ENCODE measurements around the gene ELAVL2. TPM values are rescaled to one million over a fixed set of nuclear protein-coding genes. Genes with fewer than 3 reads are reported as not detected.

ELAVL2 gene
- total and polyA plus RNA-seq, 12 donors = under 0.01 to 0.64 (median 0.11) TPM; not detected in 5

- TF ChIP-seq CTCF (IDR thresholded peaks at IDR 0.05) = no peak
- H3K27me3 ChIP-seq = no peaks in the 10 kb centered on the region
- WGBS, 2 donors = 77 to 81% methylated on average over 2 of the region's 2 CpGs
- no peaks in the 10 kb centered on the region for H3K9me3 ChIP-seq
- no peaks in the 10 kb centered on the region for H3K36me3 ChIP-seq
- H3K27ac ChIP-seq = no peak overlapping the region
- no peak overlapping the region for H3K4me3 ChIP-seq
- intact Hi-C loops (cut with DNase I) = loop anchor here in 2 of 10 donors (10.0 kb wide), 2 partner anchors 64 to 74 kb away; no protein-coding TSS in a partner anchor
- DNase-seq = no peak
- no peaks in the 10 kb centered on the region for H3K4me1 ChIP-seq
- ATAC-seq = no peak
These were observed 125.7 kb downstream of the ELAVL2 start for GRCh38 chr9:23700359-23700758.

GRCh38 chr9:23698161-23698560 lies 127.9 kb downstream of the ELAVL2 start:
- Histone ChIP-seq H3K4me3 (no peak overlapping the region), H3K4me1 (no peaks in the 10 kb centered on the region), H3K9me3 (no peaks in the 10 kb centered on the region), H3K27me3 (no peaks in the 10 kb centered on the region), H3K36me3 (no peaks in the 10 kb centered on the region), H3K27ac (no peak overlapping the region)
- WGBS, 2 donors = 84 to 86% methylated on average over 1 of the region's 1 CpG
- intact Hi-C loops (cut with DNase I) = no loop called here
- ATAC-seq = no peak
- DNase-seq = no peak
- no peak for TF ChIP-seq CTCF (IDR thresholded peaks at IDR 0.05)

GRCh38 chr9:23695572-23695971 lies 130.5 kb downstream of the ELAVL2 start:
- no peaks in the 10 kb centered on the region for H3K36me3 ChIP-seq
- ATAC-seq = no peak
- 86 to 91% methylated on average over 5 of the region's 5 CpGs for WGBS, 2 donors
- H3K27ac ChIP-seq = no peak overlapping the region
- no peaks in the 10 kb centered on the region for H3K4me1 ChIP-seq
- no peaks in the 10 kb centered on the region for H3K27me3 ChIP-seq
- no peak for TF ChIP-seq CTCF (IDR thresholded peaks at IDR 0.05)
- H3K9me3 ChIP-seq = no peaks in the 10 kb centered on the region
- no peak for DNase-seq
- H3K4me3 ChIP-seq = no peak overlapping the region
- intact Hi-C loops (cut with DNase I) = no loop called here

- Histone ChIP-seq H3K27me3 (no peaks in the 10 kb centered on the region), H3K27ac (no peak overlapping the region), H3K36me3 (no peaks in the 10 kb centered on the region), H3K4me3 (no peak overlapping the region), H3K9me3 (no peaks in the 10 kb centered on the region), H3K4me1 (no peaks in the 10 kb centered on the region)
- ATAC-seq (no peak), DNase-seq (no peak)
- intact Hi-C loops (cut with DNase I) = no loop called here
- TF ChIP-seq CTCF (IDR thresholded peaks at IDR 0.05) = no peak
- WGBS, 2 donors = 90 to 92% methylated on average over 5 of the region's 5 CpGs
These were observed 132.7 kb downstream of the ELAVL2 start for GRCh38 chr9:23693374-23693773.

Measured in heart right ventricle (tissue), 16 donors.